Tibial nerve (tissue), 4 donors: ENCODE data around the gene SH3RF3.

Source experiments
- CTCF ChIP-seq, 5 experiments: fragments of 200-600 bp in 3 of 5; fragments of 450-650 bp in 2 of 5; sonication (generic) in 3 of 5; IDR thresholded peaks; one replicate each; pipeline ENCODE4 v1.5.1; 2016 to 2019; ENCODE audit warnings: antibody characterized with exemption in 5 of 5, mild to moderate bottlenecking in 3 of 5, moderate library complexity in 2 of 5
- EP300 ChIP-seq, 2 donors: sonication (generic); formaldehyde crosslinking; IDR thresholded peaks; one replicate each; pipeline ENCODE4 v1.6.1; 2017; ENCODE audit warnings: antibody characterized with exemption in 2 of 2, mild to moderate bottlenecking in 1 of 2
- POLR2A ChIP-seq, 2 donors: fragments of 450-650 bp; IDR thresholded peaks; one replicate each; pipeline ENCODE4 v1.6.1; 2017; ENCODE audit warnings: antibody characterized with exemption in 2 of 2, mild to moderate bottlenecking in 2 of 2, moderate library complexity in 2 of 2

DNA sequence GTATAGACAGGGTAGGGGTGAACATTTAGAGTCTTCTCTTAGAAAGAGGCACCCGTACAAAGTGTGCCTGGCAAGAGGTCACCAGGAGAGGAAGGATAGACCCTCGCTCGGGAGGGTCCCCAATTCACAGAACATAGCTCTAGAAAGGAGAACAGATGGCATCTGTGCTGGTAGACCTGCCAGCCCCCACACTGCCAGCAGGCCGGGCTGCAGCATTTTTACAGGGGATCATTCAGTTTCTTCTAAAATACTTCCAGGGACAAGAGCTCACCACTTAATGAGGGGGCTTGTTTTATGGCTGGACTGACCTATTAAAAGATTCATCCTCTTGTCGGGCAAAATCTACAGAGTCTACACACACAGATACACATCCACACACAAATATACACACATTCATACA, 334.9 kb downstream of the SH3RF3 start:
- TF ChIP-seq CTCF (IDR thresholded peaks at IDR 0.05) (no peak), EP300 (IDR thresholded peaks at IDR 0.05) (no peak), POLR2A (IDR thresholded peaks at IDR 0.05) (no peak)
